Skeletal muscle tissue (tissue), 4 donors: Measurements from ENCODE around the gene EIF4ENIF1. TPM values are rescaled to one million over a fixed set of nuclear protein-coding genes. Genes with fewer than 3 reads are reported as not detected.
"Not testable (repeated sequence)": the region's sequence is repeated elsewhere in the genome, so short reads cannot be mapped to it uniquely, and the experiment has no call there.

Source experiments
- H3K27ac ChIP-seq: one replicate; pipeline ENCODE4 v1.7.0; 2013; ENCODE audit warnings: mild to moderate bottlenecking, low read depth, low read length, inconsistent platforms
- H3K27me3 ChIP-seq, 3 donors: one replicate each; pipeline ENCODE4 v1.7.0; 2013; ENCODE audit warnings: low read length in 3 of 3; ENCODE audit not compliant: control insufficient read depth in 3 of 3, insufficient read depth in 3 of 3
- H3K36me3 ChIP-seq, 3 donors: one replicate each; pipeline ENCODE4 v1.7.0; 2013; ENCODE audit warnings: low read length in 3 of 3; ENCODE audit not compliant: control insufficient read depth in 3 of 3, insufficient read depth in 3 of 3
- H3K4me1 ChIP-seq, 3 donors: one replicate each; pipeline ENCODE4 v1.7.0; 2013; ENCODE audit warnings: low read length in 3 of 3, mild to moderate bottlenecking in 3 of 3; ENCODE audit not compliant: control insufficient read depth in 3 of 3, insufficient read depth in 3 of 3
- H3K4me3 ChIP-seq, 3 donors: one replicate each; pipeline ENCODE4 v1.7.0; 2013; ENCODE audit warnings: low read length in 3 of 3
- H3K9ac ChIP-seq, 3 donors: one replicate each; pipeline ENCODE4 v1.7.0; 2013; ENCODE audit warnings: low read length in 3 of 3, mild to moderate bottlenecking in 3 of 3, moderate library complexity in 2 of 3, low read depth in 1 of 3
- H3K9me3 ChIP-seq, 3 donors: one replicate each; pipeline ENCODE4 v1.7.0; 2013; ENCODE audit warnings: low read length in 3 of 3; ENCODE audit not compliant: control insufficient read depth in 3 of 3
- total RNA-seq: library from RNA; depleted of rRNA; stranded (reverse); fragments of >200 nt; gene quantifications from one replicate; pipeline ENCODE4 v1.2.3, GENCODE V29; 2014
- donor health status: Osteomylitis.

Gene EIF4ENIF1
- total RNA-seq, 1 donor from 2014 or later = 8.9 TPM

GRCh38 chr22:31431950-31432349 is 57.7 kb downstream of the EIF4ENIF1 start:
- Histone ChIP-seq H3K27ac (no peak overlapping the region), H3K9me3 (no peaks in the 10 kb centered on the region), H3K36me3 (peaks cover 44 to 63% (median 58%) of the 10 kb centered on the region in 3 donors), H3K4me3 (no peak overlapping the region), H3K9ac (no peak overlapping the region), H3K27me3 (no peaks in the 10 kb centered on the region), H3K4me1 (peaks cover 12 to 13% (median 13%) of the 10 kb centered on the region in 3 donors)

- H3K4me3 ChIP-seq = no peak overlapping the region
- peaks cover 32 to 67% (median 66%) of the 10 kb centered on the region in 3 donors for H3K36me3 ChIP-seq
- no peak overlapping the region for H3K27ac ChIP-seq
- H3K9me3 ChIP-seq = no peaks in the 10 kb centered on the region
- H3K9ac ChIP-seq = no peak overlapping the region
- no peaks in the 10 kb centered on the region for H3K4me1 ChIP-seq
- H3K27me3 ChIP-seq = no peaks in the 10 kb centered on the region
These were observed 64.2 kb downstream of the EIF4ENIF1 start for GRCh38 chr22:31425331-31426050.

- H3K36me3 ChIP-seq = peaks cover 17 to 30% (median 26%) of the 10 kb centered on the region in 3 donors
- H3K4me1 ChIP-seq = peaks cover 13 to 18% (median 14%) of the 10 kb centered on the region in 3 donors
- H3K9ac ChIP-seq, H3K27me3 ChIP-seq, H3K27ac ChIP-seq, H3K9me3 ChIP-seq, H3K4me3 ChIP-seq: not testable (repeated sequence)
These were observed 87.3 kb downstream of the EIF4ENIF1 start for GRCh38 chr22:31402350-31402749.

- Histone ChIP-seq H3K9ac (peak overlapping the region; percentile 92 to 99 (median 99)), H3K4me1 (peaks cover 11 to 18% (median 13%) of the 10 kb centered on the region in 3 donors), H3K27me3 (no peaks in the 10 kb centered on the region), H3K36me3 (peaks cover 13 to 21% (median 16%) of the 10 kb centered on the region in 3 donors), H3K27ac (peak overlapping the region; percentile 83), H3K4me3 (peak overlapping the region; percentile 88 to 99 (median 88)), H3K9me3 (no peaks in the 10 kb centered on the region)
These were observed 89.6 kb downstream of the EIF4ENIF1 start for GRCh38 chr22:31400023-31400397.

- peak within 1 kb of the TSS; percentile 92 to 99 (median 99) for H3K9ac ChIP-seq
- peaks cover 11 to 18% (median 13%) of the 10 kb centered on the region in 3 donors for H3K4me1 ChIP-seq
- no peaks in the 10 kb centered on the region for H3K27me3 ChIP-seq
- H3K27ac ChIP-seq = peak within 1 kb of the TSS; percentile 83
- peak within 1 kb of the TSS; percentile 88 to 99 (median 88) for H3K4me3 ChIP-seq
- no peaks in the 10 kb centered on the region for H3K9me3 ChIP-seq
- H3K36me3 ChIP-seq = peaks cover 13 to 17% (median 13%) of the 10 kb centered on the region in 3 donors
These were observed 90.2 kb downstream of the EIF4ENIF1 start, which contains the start of gene DRG1 for GRCh38 chr22:31399211-31400022. DRG1 (plus strand) TSS chr22:31399604; CDS start chr22:31399684, 80 bp downstream.

GRCh38 chr22:31398231-31398630 is 91.4 kb downstream of the EIF4ENIF1 start:
- Histone ChIP-seq H3K9ac (no peak overlapping the region), H3K27me3 (no peaks in the 10 kb centered on the region), H3K27ac (no peak overlapping the region)

GRCh38 chr22:31394326-31394725 is 95.3 kb downstream of the EIF4ENIF1 start:
- Histone ChIP-seq H3K27me3 (no peaks in the 10 kb centered on the region), H3K36me3 (no peaks in the 10 kb centered on the region), H3K4me3 (no peak overlapping the region), H3K9me3 (no peaks in the 10 kb centered on the region), H3K4me1 (peaks cover 2 to 8% (median 6%) of the 10 kb centered on the region in 3 donors), H3K27ac (no peak overlapping the region), H3K9ac (no peak overlapping the region)

More at GRCh38 chr22:31398231-31398630, 91.4 kb downstream of the EIF4ENIF1 start:
- no peaks in the 10 kb centered on the region for H3K9me3 ChIP-seq
- peaks cover 11 to 18% (median 13%) of the 10 kb centered on the region in 3 donors for H3K4me1 ChIP-seq
- no peak overlapping the region for H3K4me3 ChIP-seq
- H3K36me3 ChIP-seq = peaks cover 7 to 8% (median 8%) of the 10 kb centered on the region in 3 donors

GRCh38 chr22:31393893-31394292 is 95.7 kb downstream of the EIF4ENIF1 start:
- Histone ChIP-seq H3K9ac (no peak overlapping the region), H3K36me3 (no peaks in the 10 kb centered on the region), H3K27ac (no peak overlapping the region), H3K9me3 (no peaks in the 10 kb centered on the region), H3K4me3 (no peak overlapping the region), H3K4me1 (peaks cover under 1 to 5% (median 4%) of the 10 kb centered on the region in 3 donors), H3K27me3 (no peaks in the 10 kb centered on the region)
